Astrocyte (in vitro differentiated cells and primary cell): ENCODE results near the gene ATCAY. TPM values are rescaled to one million over a fixed set of nuclear protein-coding genes. Genes with fewer than 3 reads are reported as not detected.

ENCODE experiments used
- DNase-seq: peaks from one replicate; pipeline ENCODE4 v3.0.0-alpha.2; 2010; ENCODE audit warnings: low read depth
- FAIRE-seq: peaks from 2 replicates; lab custom pipeline; 2011; peaks lifted over from hg19 to GRCh38; lab: Jason Lieb, UNC
- H2AFZ ChIP-seq: 2 replicates; pipeline ENCODE4 v1.6.0; 2012; ENCODE audit warnings: low read depth, low read length, inconsistent platforms
- H3K27ac ChIP-seq: 2 replicates; pipeline ENCODE4 v1.5.1; 2011; ENCODE audit warnings: low read depth, low read length, inconsistent platforms
- H3K27me3 ChIP-seq: 2 replicates; pipeline ENCODE4 v1.6.0; 2011; ENCODE audit warnings: low read length, inconsistent platforms; ENCODE audit not compliant: insufficient read depth
- H3K36me3 ChIP-seq: 2 replicates; pipeline ENCODE4 v1.5.1; 2011; ENCODE audit warnings: low read length, inconsistent platforms; ENCODE audit not compliant: insufficient read depth
- H3K4me1 ChIP-seq: 2 replicates; pipeline ENCODE4 v1.5.1; 2011; ENCODE audit warnings: low read length, inconsistent platforms; ENCODE audit not compliant: insufficient read depth
- H3K4me2 ChIP-seq: 2 replicates; pipeline ENCODE4 v1.6.0; 2012; ENCODE audit warnings: low read length, inconsistent platforms
- H3K4me3 ChIP-seq: 2 replicates; pipeline ENCODE4 v1.5.1; 2011; ENCODE audit warnings: low read depth, mild to moderate bottlenecking, low read length, inconsistent platforms; ENCODE audit not compliant: insufficient read depth
- H3K79me2 ChIP-seq: 2 replicates; pipeline ENCODE4 v1.6.0; 2012; ENCODE audit warnings: mild to moderate bottlenecking, low read length, inconsistent platforms; ENCODE audit not compliant: insufficient read depth
- H3K9ac ChIP-seq: 2 replicates; pipeline ENCODE4 v1.6.0; 2012; ENCODE audit warnings: mild to moderate bottlenecking, low read length, inconsistent platforms
- H3K9me3 ChIP-seq: 2 replicates; pipeline ENCODE4 v1.5.1; 2012; ENCODE audit warnings: low read depth, mild to moderate bottlenecking, low read length, inconsistent platforms; ENCODE audit not compliant: insufficient read depth
- H4K20me1 ChIP-seq: 2 replicates; pipeline ENCODE4 v1.6.0; 2012; ENCODE audit warnings: low read length, inconsistent platforms; ENCODE audit not compliant: insufficient read depth
- H3K27ac Mint-ChIP-seq: one replicate; pipeline ENCODE4 v1.8.0; 2021; ENCODE audit warnings: mild to moderate bottlenecking, mixed read lengths; ENCODE audit not compliant: unreplicated experiment
- H3K27me3 Mint-ChIP-seq: one replicate; pipeline ENCODE4 v1.8.0; 2021; ENCODE audit warnings: low read depth, mixed read lengths; ENCODE audit not compliant: unreplicated experiment
- H3K36me3 Mint-ChIP-seq: one replicate; pipeline ENCODE4 v1.8.0; 2021; ENCODE audit warnings: low read depth, mixed read lengths; ENCODE audit not compliant: unreplicated experiment
- H3K4me1 Mint-ChIP-seq: one replicate; pipeline ENCODE4 v1.8.0; 2021; ENCODE audit warnings: low read depth, mixed read lengths; ENCODE audit not compliant: unreplicated experiment
- H3K4me3 Mint-ChIP-seq: one replicate; pipeline ENCODE4 v1.8.0; 2021; ENCODE audit warnings: mild to moderate bottlenecking, moderate library complexity, mixed read lengths; ENCODE audit not compliant: unreplicated experiment
- H3K9me3 Mint-ChIP-seq: one replicate; pipeline ENCODE4 v1.8.0; 2021; ENCODE audit warnings: mild to moderate bottlenecking, mixed read lengths; ENCODE audit not compliant: unreplicated experiment
- CTCF ChIP-seq: IDR thresholded peaks from 2 replicates; pipeline ENCODE4 v1.5.1; 2011; ENCODE audit warnings: low read depth, mild to moderate bottlenecking, inconsistent platforms, low read length, moderate library complexity; ENCODE audit not compliant: insufficient read depth
- EZH2 ChIP-seq: IDR thresholded peaks from 2 replicates; pipeline ENCODE4 v1.6.1; 2012; ENCODE audit warnings: mild to moderate bottlenecking, low read length, inconsistent platforms; ENCODE audit not compliant: insufficient read depth
- total RNA-seq: library from RNA; stranded (reverse); gene quantifications from 2 replicates; pipeline ENCODE4 v1.2.1, GENCODE V29; 2021

The ATCAY gene
- total RNA-seq, 1 donor from 2014 or later, result 6.5 TPM

- Mint-ChIP-seq H3K4me1 (no peaks in the 10 kb centered on the region), H3K27ac (no peak overlapping the region), H3K27me3 (peaks cover 3% of the 10 kb centered on the region), H3K9me3 (no peaks in the 10 kb centered on the region), H3K36me3 (no peaks in the 10 kb centered on the region), H3K4me3 (no peak overlapping the region)
- no peak overlapping the region for H3K4me2 ChIP-seq
- no peaks in the 10 kb centered on the region for H4K20me1 ChIP-seq
- FAIRE-seq (no peak), DNase-seq (no peak)
- no peaks in the 10 kb centered on the region for H3K79me2 ChIP-seq
- no peaks in the 10 kb centered on the region for H3K27me3 ChIP-seq
- H2AFZ ChIP-seq, result no peak overlapping the region
- H3K36me3 ChIP-seq, result no peaks in the 10 kb centered on the region
- TF ChIP-seq EZH2, result no peak
- TF ChIP-seq CTCF, result no peak
- H3K27ac ChIP-seq, result no peak overlapping the region
- H3K4me3 ChIP-seq, result no peak overlapping the region
- H3K9me3 ChIP-seq, result no peaks in the 10 kb centered on the region
- no peak overlapping the region for H3K9ac ChIP-seq
- H3K4me1 ChIP-seq, result no peaks in the 10 kb centered on the region
Measured at GRCh38 chr19:3895788-3896187, 15.3 kb downstream of the ATCAY start.

DNA sequence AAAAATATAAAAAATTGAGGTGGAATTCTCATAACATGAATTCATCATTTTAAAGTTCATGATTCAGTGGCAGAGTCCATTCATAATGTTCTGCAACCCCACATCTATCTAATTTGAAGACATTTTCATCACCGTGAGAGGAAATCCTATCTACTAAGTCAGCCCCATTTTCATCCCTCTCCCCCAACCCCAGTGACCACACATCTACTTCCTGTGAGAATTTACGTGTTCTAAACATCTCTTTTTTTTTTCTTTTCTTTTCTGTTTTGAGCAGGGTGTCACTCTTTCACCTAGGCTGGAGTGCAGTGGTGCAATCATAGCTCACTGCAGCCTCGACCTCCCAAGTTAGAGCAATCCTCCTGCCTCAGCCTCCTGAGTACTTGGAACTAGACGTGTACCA is 17.5 kb downstream of the ATCAY start:
- no peak for DNase-seq
- H3K9me3 ChIP-seq, result no peaks in the 10 kb centered on the region
- no peak for FAIRE-seq
- TF ChIP-seq EZH2 (no peak), CTCF (no peak)
- no peaks in the 10 kb centered on the region for H3K4me1 ChIP-seq
- H3K27ac ChIP-seq, result no peak overlapping the region
- no peak overlapping the region for H3K4me3 Mint-ChIP-seq
- peaks cover 3% of the 10 kb centered on the region for H3K27me3 Mint-ChIP-seq
- no peaks in the 10 kb centered on the region for H3K9me3 Mint-ChIP-seq
- no peaks in the 10 kb centered on the region for H4K20me1 ChIP-seq
- no peaks in the 10 kb centered on the region for H3K36me3 ChIP-seq
- no peaks in the 10 kb centered on the region for H3K27me3 ChIP-seq
- no peak overlapping the region for H3K9ac ChIP-seq
- H2AFZ ChIP-seq, result no peak overlapping the region
- no peaks in the 10 kb centered on the region for H3K36me3 Mint-ChIP-seq
- no peak overlapping the region for H3K4me2 ChIP-seq
- H3K4me1 Mint-ChIP-seq, result no peaks in the 10 kb centered on the region
- no peak overlapping the region for H3K4me3 ChIP-seq
- no peaks in the 10 kb centered on the region for H3K79me2 ChIP-seq
- no peak overlapping the region for H3K27ac Mint-ChIP-seq

DNA sequence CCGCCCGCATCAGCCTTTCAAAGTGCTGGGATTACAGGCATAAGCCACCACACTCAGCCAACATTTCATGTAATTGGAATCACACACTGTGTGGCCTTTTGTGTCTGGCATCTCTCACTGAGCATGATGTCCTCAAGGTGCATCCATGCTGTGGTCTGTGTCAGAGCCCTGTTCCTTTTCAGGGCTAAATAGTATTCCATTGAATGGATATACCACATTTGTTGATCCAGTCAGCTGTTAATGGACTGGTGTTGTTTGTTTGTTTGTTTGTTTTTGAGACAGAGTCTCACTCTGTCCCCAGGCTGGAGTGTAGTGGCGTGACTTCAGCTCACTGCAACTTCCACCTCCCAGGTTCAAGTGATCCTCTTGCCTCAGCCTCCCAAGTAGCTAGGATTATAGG is 17.9 kb downstream of the ATCAY start:
- Histone ChIP-seq H3K27ac (no peak overlapping the region), H3K9me3 (no peaks in the 10 kb centered on the region), H2AFZ (no peak overlapping the region), H3K4me3 (no peak overlapping the region), H3K79me2 (no peaks in the 10 kb centered on the region), H4K20me1 (no peaks in the 10 kb centered on the region), H3K27me3 (no peaks in the 10 kb centered on the region), H3K9ac (no peak overlapping the region), H3K4me1 (no peaks in the 10 kb centered on the region), H3K4me2 (no peak overlapping the region), H3K36me3 (no peaks in the 10 kb centered on the region)
- H3K9me3 Mint-ChIP-seq, result no peaks in the 10 kb centered on the region
- H3K27me3 Mint-ChIP-seq, result peaks cover 3% of the 10 kb centered on the region
- FAIRE-seq, result no peak
- TF ChIP-seq EZH2 (no peak), CTCF (no peak)
- no peaks in the 10 kb centered on the region for H3K4me1 Mint-ChIP-seq
- H3K4me3 Mint-ChIP-seq, result no peak overlapping the region
- H3K27ac Mint-ChIP-seq, result no peak overlapping the region
- no peak for DNase-seq
- H3K36me3 Mint-ChIP-seq, result no peaks in the 10 kb centered on the region
